ENCODE results near the gene ITGA3.
A peak's percentile ranks its signal among the peaks of the same experiment; 100 is the strongest.

The ITGA3 gene

GRCh38 chr17:50064253-50065001, 8.5 kb downstream of the ITGA3 start:
- H3K27ac Mint-ChIP-seq: no peak overlapping the region
- no peak for ATAC-seq
- no peaks in the 10 kb centered on the region for H3K4me1 Mint-ChIP-seq
- no peaks in the 10 kb centered on the region for H3K36me3 Mint-ChIP-seq (ENCODE audit: low read depth)
- no peaks in the 10 kb centered on the region for H3K27me3 Mint-ChIP-seq
- no peaks in the 10 kb centered on the region for H3K9me3 Mint-ChIP-seq
- DNase-seq: no peak
- no peak overlapping the region for H3K4me3 Mint-ChIP-seq

- Mint-ChIP-seq H3K36me3 (ENCODE audit: low read depth) (no peaks in the 10 kb centered on the region), H3K4me3 (no peak overlapping the region), H3K27me3 (no peaks in the 10 kb centered on the region), H3K4me1 (no peaks in the 10 kb centered on the region), H3K27ac (no peak overlapping the region), H3K9me3 (no peaks in the 10 kb centered on the region)
- DNase-seq (no peak), ATAC-seq (no peak)
Measured at GRCh38 chr17:50065056-50065455, 9.1 kb downstream of the ITGA3 start.

GRCh38 chr17:50066995-50067394, 11.1 kb downstream of the ITGA3 start:
- no peak overlapping the region for H3K27ac Mint-ChIP-seq
- peaks cover 6% of the 10 kb centered on the region for H3K36me3 Mint-ChIP-seq (ENCODE audit: low read depth)
- H3K4me3 Mint-ChIP-seq: no peak overlapping the region
- ATAC-seq: no peak
- no peaks in the 10 kb centered on the region for H3K4me1 Mint-ChIP-seq
- H3K9me3 Mint-ChIP-seq: no peaks in the 10 kb centered on the region
- no peak for DNase-seq
- no peaks in the 10 kb centered on the region for H3K27me3 Mint-ChIP-seq

GRCh38 chr17:50067996-50068395, 12.1 kb downstream of the ITGA3 start:
- peaks cover 6% of the 10 kb centered on the region for H3K36me3 Mint-ChIP-seq (ENCODE audit: low read depth)

GRCh38 chr17:50070908-50071680, 15.2 kb downstream of the ITGA3 start:
- Mint-ChIP-seq H3K27ac (no peak overlapping the region), H3K27me3 (no peaks in the 10 kb centered on the region), H3K36me3 (ENCODE audit: low read depth) (peaks cover 6% of the 10 kb centered on the region), H3K9me3 (no peaks in the 10 kb centered on the region), H3K4me1 (no peaks in the 10 kb centered on the region), H3K4me3 (no peak overlapping the region)
- no peak for DNase-seq
- no peak for ATAC-seq

More at GRCh38 chr17:50067996-50068395, 12.1 kb downstream of the ITGA3 start:
- H3K4me3 Mint-ChIP-seq: no peak overlapping the region
- no peaks in the 10 kb centered on the region for H3K9me3 Mint-ChIP-seq
- H3K27ac Mint-ChIP-seq: no peak overlapping the region
- DNase-seq: no peak
- H3K27me3 Mint-ChIP-seq: no peaks in the 10 kb centered on the region
- no peak for ATAC-seq
- H3K4me1 Mint-ChIP-seq: no peaks in the 10 kb centered on the region

- no peak overlapping the region for H3K27ac Mint-ChIP-seq
- ATAC-seq (no peak), DNase-seq (no peak)
- H3K27me3 Mint-ChIP-seq: no peaks in the 10 kb centered on the region
- no peaks in the 10 kb centered on the region for H3K9me3 Mint-ChIP-seq
- peaks cover 6% of the 10 kb centered on the region for H3K36me3 Mint-ChIP-seq (ENCODE audit: low read depth)
- no peak overlapping the region for H3K4me3 Mint-ChIP-seq
- H3K4me1 Mint-ChIP-seq: no peaks in the 10 kb centered on the region
Measured at GRCh38 chr17:50071692-50072091, 15.8 kb downstream of the ITGA3 start.

- no peaks in the 10 kb centered on the region for H3K27me3 Mint-ChIP-seq
- peaks cover 6% of the 10 kb centered on the region for H3K36me3 Mint-ChIP-seq (ENCODE audit: low read depth)
- no peaks in the 10 kb centered on the region for H3K4me1 Mint-ChIP-seq
- H3K4me3 Mint-ChIP-seq: no peak overlapping the region
- no peak overlapping the region for H3K27ac Mint-ChIP-seq
- no peak for ATAC-seq
- no peak for DNase-seq
- H3K9me3 Mint-ChIP-seq: no peaks in the 10 kb centered on the region
Measured at GRCh38 chr17:50072130-50072529, 16.2 kb downstream of the ITGA3 start.

- DNase-seq (no peak), ATAC-seq (no peak)
- Mint-ChIP-seq H3K27ac (no peak overlapping the region), H3K4me3 (no peak overlapping the region), H3K27me3 (no peaks in the 10 kb centered on the region), H3K9me3 (no peaks in the 10 kb centered on the region), H3K36me3 (ENCODE audit: low read depth) (peaks cover 6% of the 10 kb centered on the region), H3K4me1 (no peaks in the 10 kb centered on the region)
Measured at GRCh38 chr17:50072925-50073324, 17.0 kb downstream of the ITGA3 start.

GRCh38 chr17:50074227-50074626, 18.3 kb downstream of the ITGA3 start:
- Mint-ChIP-seq H3K27ac (no peak overlapping the region), H3K4me1 (no peaks in the 10 kb centered on the region), H3K36me3 (ENCODE audit: low read depth) (peaks cover 6% of the 10 kb centered on the region), H3K27me3 (no peaks in the 10 kb centered on the region), H3K9me3 (no peaks in the 10 kb centered on the region), H3K4me3 (no peak overlapping the region)
- ATAC-seq (no peak), DNase-seq (no peak)

- H3K27me3 Mint-ChIP-seq: no peaks in the 10 kb centered on the region
- no peak overlapping the region for H3K27ac Mint-ChIP-seq
- ATAC-seq (no peak), DNase-seq (no peak)
- H3K4me3 Mint-ChIP-seq: no peak overlapping the region
- H3K9me3 Mint-ChIP-seq: no peaks in the 10 kb centered on the region
- peaks cover 6% of the 10 kb centered on the region for H3K36me3 Mint-ChIP-seq (ENCODE audit: low read depth)
- no peaks in the 10 kb centered on the region for H3K4me1 Mint-ChIP-seq
Measured at GRCh38 chr17:50075446-50076032, 19.6 kb downstream of the ITGA3 start.

GRCh38 chr17:50076221-50076590, 20.3 kb downstream of the ITGA3 start:
- Mint-ChIP-seq H3K27ac (no peak overlapping the region), H3K27me3 (no peaks in the 10 kb centered on the region), H3K4me1 (no peaks in the 10 kb centered on the region), H3K9me3 (no peaks in the 10 kb centered on the region), H3K36me3 (ENCODE audit: low read depth) (peaks cover 4% of the 10 kb centered on the region), H3K4me3 (no peak overlapping the region)
- ATAC-seq (no peak), DNase-seq (no peak)

- Mint-ChIP-seq H3K4me1 (no peaks in the 10 kb centered on the region), H3K4me3 (no peak overlapping the region), H3K27ac (no peak overlapping the region), H3K27me3 (no peaks in the 10 kb centered on the region), H3K9me3 (no peaks in the 10 kb centered on the region), H3K36me3 (ENCODE audit: low read depth) (no peaks in the 10 kb centered on the region)
- DNase-seq: no peak
- ATAC-seq: no peak
Measured at GRCh38 chr17:50076591-50077235, 20.8 kb downstream of the ITGA3 start.

GRCh38 chr17:50078430-50078829, 22.5 kb downstream of the ITGA3 start:
- ATAC-seq (no peak), DNase-seq (no peak)
- no peaks in the 10 kb centered on the region for H3K9me3 Mint-ChIP-seq
- H3K4me1 Mint-ChIP-seq: no peaks in the 10 kb centered on the region
- H3K4me3 Mint-ChIP-seq: no peak overlapping the region
- no peaks in the 10 kb centered on the region for H3K36me3 Mint-ChIP-seq (ENCODE audit: low read depth)
- no peaks in the 10 kb centered on the region for H3K27me3 Mint-ChIP-seq
- H3K27ac Mint-ChIP-seq: no peak overlapping the region

GRCh38 chr17:50079334-50080095, 23.6 kb downstream of the ITGA3 start:
- Mint-ChIP-seq H3K4me1 (no peaks in the 10 kb centered on the region), H3K27me3 (no peaks in the 10 kb centered on the region), H3K9me3 (no peaks in the 10 kb centered on the region), H3K27ac (no peak overlapping the region), H3K36me3 (ENCODE audit: low read depth) (no peaks in the 10 kb centered on the region), H3K4me3 (no peak overlapping the region)
- DNase-seq: peak; percentile 28
- no peak for ATAC-seq

All from activated naive CD8-positive, alpha-beta T cell treated with anti-CD3 and anti-CD28 coated beads, Interleukin-2, amount 50 U/mL, for 24 hours (primary cell).